Epithelial cell of proximal tubule (primary cell): Measurements from ENCODE around the gene SCN3A. TPM values are rescaled to one million over a fixed set of nuclear protein-coding genes. Genes with fewer than 3 reads are reported as not detected.

Experiments
- DNase-seq: peaks from one replicate; pipeline ENCODE4 v3.0.0-alpha.2; 2011; ENCODE audit warnings: low read depth
- H3K4me3 ChIP-seq: 2 replicates; pipeline ENCODE4 v1.5.1; 2011; ENCODE audit warnings: low read depth, mild to moderate bottlenecking, low read length
- total RNA-seq: library from RNA; depleted of rRNA; stranded (reverse); fragments of >200 nt; gene quantifications from 2 replicates; pipeline ENCODE4 v1.2.3, GENCODE V29; 2015
- TF ChIP-seq, protein P1 (sequence below): conservative IDR thresholded peaks from 2 replicates; pipeline ENCODE4 v1.5.1; 2012; ENCODE audit warnings: low read depth, mild to moderate bottlenecking, low read length

Gene SCN3A
- total RNA-seq, 1 donor from 2014 or later = 0.52 TPM

DNA sequence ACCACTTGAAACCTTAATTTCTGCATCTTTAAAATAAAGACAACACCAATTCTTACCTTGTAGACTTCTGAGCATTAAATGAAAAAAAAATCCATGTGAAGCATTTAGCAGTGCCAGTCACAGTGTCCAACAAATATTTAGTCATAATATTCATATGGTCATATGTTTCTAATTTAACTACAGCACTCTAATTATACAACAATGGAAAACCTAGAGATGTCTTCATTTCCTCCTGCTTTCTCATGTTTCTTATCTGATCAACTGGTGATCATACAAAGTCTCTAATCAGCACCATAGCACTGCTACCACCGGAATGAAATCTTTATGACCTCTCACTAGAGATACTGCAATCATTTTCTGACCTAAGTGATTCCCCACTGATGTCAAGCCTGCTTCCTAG, 10.2 kb upstream of the SCN3A start:
- TF ChIP-seq, protein P1, sequence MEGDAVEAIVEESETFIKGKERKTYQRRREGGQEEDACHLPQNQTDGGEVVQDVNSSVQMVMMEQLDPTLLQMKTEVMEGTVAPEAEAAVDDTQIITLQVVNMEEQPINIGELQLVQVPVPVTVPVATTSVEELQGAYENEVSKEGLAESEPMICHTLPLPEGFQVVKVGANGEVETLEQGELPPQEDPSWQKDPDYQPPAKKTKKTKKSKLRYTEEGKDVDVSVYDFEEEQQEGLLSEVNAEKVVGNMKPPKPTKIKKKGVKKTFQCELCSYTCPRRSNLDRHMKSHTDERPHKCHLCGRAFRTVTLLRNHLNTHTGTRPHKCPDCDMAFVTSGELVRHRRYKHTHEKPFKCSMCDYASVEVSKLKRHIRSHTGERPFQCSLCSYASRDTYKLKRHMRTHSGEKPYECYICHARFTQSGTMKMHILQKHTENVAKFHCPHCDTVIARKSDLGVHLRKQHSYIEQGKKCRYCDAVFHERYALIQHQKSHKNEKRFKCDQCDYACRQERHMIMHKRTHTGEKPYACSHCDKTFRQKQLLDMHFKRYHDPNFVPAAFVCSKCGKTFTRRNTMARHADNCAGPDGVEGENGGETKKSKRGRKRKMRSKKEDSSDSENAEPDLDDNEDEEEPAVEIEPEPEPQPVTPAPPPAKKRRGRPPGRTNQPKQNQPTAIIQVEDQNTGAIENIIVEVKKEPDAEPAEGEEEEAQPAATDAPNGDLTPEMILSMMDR = no peak
- H3K4me3 ChIP-seq = no peak overlapping the region
- no peak for DNase-seq

DNA sequence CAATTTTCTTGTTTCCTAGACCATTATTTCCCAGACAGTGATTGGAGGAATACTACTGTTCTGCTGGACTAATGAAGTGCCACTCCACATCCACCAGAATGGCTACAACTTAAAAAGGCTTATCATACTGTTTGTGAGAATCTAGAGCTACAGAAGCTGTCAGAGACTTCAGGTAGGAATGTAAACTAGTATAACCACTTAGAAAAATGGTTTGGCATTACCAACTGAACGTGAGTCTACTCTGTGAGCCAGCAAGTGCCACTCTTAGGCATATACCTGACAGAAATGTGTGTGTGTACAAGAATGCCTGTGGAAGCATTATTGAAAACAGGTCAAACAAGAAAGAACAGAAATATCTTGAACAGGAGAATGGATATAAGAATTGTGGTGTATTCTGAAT, 4.2 kb upstream of the SCN3A start:
- no peak for DNase-seq
- no peak overlapping the region for H3K4me3 ChIP-seq
- TF ChIP-seq, protein P1 = no peak

DNA sequence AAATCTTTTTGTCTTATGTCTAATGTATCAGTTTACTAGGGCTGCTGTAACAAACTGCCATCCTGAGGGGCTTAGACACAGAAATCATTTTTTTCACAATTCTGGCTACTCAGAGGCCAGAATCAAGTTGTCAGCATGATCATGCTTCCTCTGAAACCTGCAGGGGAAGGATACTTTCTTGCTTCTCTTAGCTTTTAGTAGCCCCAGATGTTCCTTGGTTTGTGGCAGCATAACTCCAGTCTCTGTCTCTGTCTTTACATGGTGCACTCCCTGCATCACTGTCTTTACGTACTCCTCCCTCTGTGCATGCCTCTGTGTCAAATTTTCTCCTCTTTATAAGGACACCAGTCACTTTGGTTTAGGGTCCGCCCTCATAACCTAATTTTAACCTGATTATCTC, 2.0 kb upstream of the SCN3A start:
- DNase-seq = no peak
- TF ChIP-seq, protein P1 = no peak
- no peak overlapping the region for H3K4me3 ChIP-seq

DNA sequence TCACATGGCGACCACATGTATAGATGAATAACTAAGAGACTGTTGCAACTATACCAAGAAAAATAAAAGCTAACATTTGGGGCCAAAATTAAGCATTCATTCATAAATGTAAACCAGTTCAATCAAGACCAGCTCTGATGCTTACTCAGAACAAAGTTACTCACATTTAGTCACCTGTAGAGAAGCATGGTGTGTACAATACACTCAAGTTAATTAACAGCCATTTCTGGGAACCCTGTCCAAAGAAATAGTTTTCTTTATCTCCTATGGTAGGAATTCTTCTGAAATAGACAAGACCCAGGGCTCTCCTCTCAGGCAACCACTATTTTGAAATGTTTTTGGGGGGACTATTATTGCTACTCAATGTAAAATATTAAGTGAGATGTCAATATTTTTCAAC, 1.6 kb downstream of the SCN3A start:
- TF ChIP-seq, protein P1 = no peak
- peak overlapping the region; percentile 41 for H3K4me3 ChIP-seq
- peak; percentile 60 for DNase-seq

DNA sequence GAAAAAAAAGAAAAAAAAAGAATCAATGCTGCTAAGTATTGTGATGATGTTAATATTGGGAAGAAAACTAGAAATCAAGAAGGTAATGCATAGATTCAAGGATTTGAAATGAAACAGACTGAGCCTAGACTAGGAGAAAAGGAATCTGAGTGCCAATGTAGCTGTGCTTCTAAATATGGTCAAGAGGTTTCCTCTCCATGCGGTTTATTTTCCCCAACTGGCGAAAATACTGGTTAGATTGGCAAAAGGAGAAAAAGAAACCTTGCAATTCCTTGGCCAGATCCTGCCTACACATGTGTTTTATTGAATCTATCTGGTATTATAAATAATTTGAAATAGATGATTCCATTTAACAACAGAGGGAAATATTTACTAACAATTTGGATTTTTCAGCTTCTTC, 5.7 kb downstream of the SCN3A start:
- no peak for DNase-seq
- no peak overlapping the region for H3K4me3 ChIP-seq
- TF ChIP-seq, protein P1 = no peak

DNA sequence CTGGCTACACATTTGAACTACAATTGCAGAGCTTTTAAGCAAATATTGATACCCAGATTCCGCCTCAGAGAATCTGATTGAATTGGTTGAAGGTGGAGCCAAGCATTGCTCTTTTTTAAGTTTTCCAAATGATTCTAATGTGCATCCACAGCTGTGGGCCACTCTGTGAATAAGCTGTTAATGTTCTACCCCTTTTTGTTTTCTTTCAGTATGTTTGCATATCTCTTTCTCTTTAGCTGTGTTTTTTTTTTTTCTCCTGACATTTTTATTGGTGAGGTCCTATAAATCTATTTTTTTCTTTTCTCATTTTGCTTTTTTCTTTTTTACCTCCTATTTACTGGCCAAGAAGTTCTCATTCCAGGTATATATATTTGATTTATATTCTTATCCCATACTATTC, 6.5 kb downstream of the SCN3A start:
- no peak overlapping the region for H3K4me3 ChIP-seq
- TF ChIP-seq, protein P1 = no peak
- DNase-seq = no peak

DNA sequence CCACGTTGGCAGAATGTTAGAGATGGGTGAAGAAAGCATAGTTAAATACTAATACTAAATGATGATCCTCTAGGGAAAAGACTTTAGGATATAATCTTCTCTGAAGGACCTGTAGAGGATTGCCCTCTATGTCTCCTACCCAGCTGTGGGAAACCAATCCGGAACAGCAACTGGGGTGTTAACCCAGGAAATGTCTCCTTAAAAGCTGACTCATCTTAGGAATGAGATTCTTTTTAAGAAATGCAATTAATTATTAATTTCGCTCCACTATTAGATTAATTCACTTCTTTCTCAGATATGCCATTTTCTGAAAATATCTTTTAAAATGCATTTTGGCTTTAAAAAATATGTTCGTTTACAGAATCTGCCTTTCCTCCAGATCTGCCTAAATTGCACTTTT, 7.4 kb downstream of the SCN3A start:
- no peak for DNase-seq
- TF ChIP-seq, protein P1 = no peak
- H3K4me3 ChIP-seq = no peak overlapping the region
